HepG2 (cell line): ENCODE results near the gene BSN. TPM values are rescaled to one million over a fixed set of nuclear protein-coding genes. Genes with fewer than 3 reads are reported as not detected.
A peak's percentile ranks its signal among the peaks of the same experiment; 100 is the strongest.

Source experiments
- ARID3A ChIP-seq: IDR thresholded peaks from 2 replicates; pipeline ENCODE4 v1.6.1; 2012; ENCODE audit warnings: low read depth, low read length, improper control_type of control experiment
- HNF4G ChIP-seq, 2 experiments: sonication (generic) in 1 of 2; formaldehyde crosslinking in 1 of 2; IDR thresholded peaks; 2 replicates each; pipeline versions ENCODE4 v1.4.0 to v1.6.1; 2011 to 2020; ENCODE audit warnings: borderline replicate concordance in 2 of 2, low read depth in 2 of 2, mild to moderate bottlenecking in 2 of 2, low read length in 1 of 2, missing genetic modification reagents in 1 of 2, moderate library complexity in 1 of 2
- MAZ ChIP-seq, 2 experiments: sonication (generic) in 1 of 2; formaldehyde crosslinking in 1 of 2; IDR thresholded peaks; 2 replicates each; pipeline versions ENCODE4 v1.5.0 to v1.6.1; 2012 to 2020; ENCODE audit warnings: low read depth in 2 of 2, mild to moderate bottlenecking in 2 of 2, borderline replicate concordance in 1 of 2, improper control_type of control experiment in 1 of 2, low read length in 1 of 2, missing genetic modification reagents in 1 of 2, moderate library complexity in 1 of 2
- NCOR1 ChIP-seq: fragments of 200-600 bp; sonication (generic); IDR thresholded peaks from 2 replicates; pipeline ENCODE4 v1.7.0; 2017; ENCODE audit warnings: antibody characterized with exemption, low read length, borderline replicate concordance
- PHB2 ChIP-seq: fragments of 450-650 bp; IDR thresholded peaks from 2 replicates; pipeline ENCODE4 v1.6.1; 2018; ENCODE audit not compliant: partially characterized antibody
- PHF5A ChIP-seq: IDR thresholded peaks from one replicate; pipeline ENCODE4 v1.6.1; 2018; ENCODE audit warnings: low read depth, missing genetic modification reagents; ENCODE audit not compliant: unreplicated experiment
- SAP130 ChIP-seq: IDR thresholded peaks from 2 replicates; pipeline ENCODE4 v1.6.1; 2016; ENCODE audit warnings: low read depth
- SPEN ChIP-seq: sonication (generic); formaldehyde crosslinking; IDR thresholded peaks from 2 replicates; pipeline ENCODE4 v1.5.1; 2020; ENCODE audit warnings: low read depth, mild to moderate bottlenecking, missing genetic modification reagents
- ZNF136 ChIP-seq: sonication (generic); formaldehyde crosslinking; IDR thresholded peaks from 2 replicates; pipeline ENCODE4 v1.8.1; 2022; ENCODE audit warnings: low read depth, mild to moderate bottlenecking, moderate library complexity, missing genetic modification reagents
- ZNF550 ChIP-seq: sonication (generic); formaldehyde crosslinking; IDR thresholded peaks from 2 replicates; pipeline ENCODE4 v1.4.0; 2020; ENCODE audit warnings: mild to moderate bottlenecking, missing genetic modification reagents, borderline replicate concordance
- polyA plus RNA-seq, 8 experiments: library from polyadenylated mRNA; depleted of rRNA in 3 of 8; stranded (reverse) in 7 of 8; unstranded in 1 of 8; fragments of >200 nt; fragmentation: Illumina TruSeq in 4 of 8; extraction: Trizol in 4 of 8; gene quantifications; 2 replicates each; pipeline versions ENCODE4 v1.2.1 to v1.2.3, GENCODE V29; 2011 to 2016; ENCODE audit warnings: low read depth in 4 of 8, missing spikeins in 1 of 8, mixed read lengths in 1 of 8; ENCODE audit not compliant: insufficient read depth in 1 of 8
- total RNA-seq, 5 experiments: library from RNA; depleted of rRNA; stranded (reverse); fragments of >200 nt; fragmentation: Illumina TruSeq; extraction: Trizol; gene quantifications; 2 replicates each; pipeline ENCODE4 v1.2.3, GENCODE V29; 2016; ENCODE audit warnings: low read depth in 1 of 5
- TF ChIP-seq, protein P1 (sequence below): sonication (generic); formaldehyde crosslinking; IDR thresholded peaks from 2 replicates; pipeline ENCODE4 v1.5.1; 2020; ENCODE audit warnings: missing genetic modification reagents, mild to moderate bottlenecking, borderline replicate concordance
- TF ChIP-seq, protein P2 (sequence below): sonication (generic); formaldehyde crosslinking; IDR thresholded peaks from 2 replicates; pipeline ENCODE4 v1.5.0; 2020; ENCODE audit warnings: mild to moderate bottlenecking, missing genetic modification reagents, borderline replicate concordance
- TF ChIP-seq, protein P3 (sequence below): sonication (generic); formaldehyde crosslinking; IDR thresholded peaks from 2 replicates; pipeline ENCODE4 v1.5.0; 2020; ENCODE audit warnings: mild to moderate bottlenecking, missing genetic modification reagents
- TF ChIP-seq, protein P4 (sequence below): sonication (generic); formaldehyde crosslinking; conservative IDR thresholded peaks from 2 replicates; pipeline ENCODE4 v1.4.0; 2020; ENCODE audit warnings: mild to moderate bottlenecking, missing genetic modification reagents, moderate library complexity

The BSN gene
- total and polyA plus RNA-seq, 2 of the 13 experiments (the other 11 are each of a cell fraction or from before 2014, with no cell fraction given) = 0.42 to 0.86 TPM

GRCh38 chr3:49666592-49666991 is 112.3 kb downstream of the BSN start (continued):
- peak; percentile 96 for TF ChIP-seq HNF4G (IDR thresholded peaks at IDR 0.05; ENCODE audit: borderline replicate concordance, low read depth, low read length)
- TF ChIP-seq HNF4G (CRISPR knock-in tag; IDR thresholded peaks at IDR 0.05; ENCODE audit: borderline replicate concordance, low read depth) = peak; percentile 95
- no peak for TF ChIP-seq ZNF550 (CRISPR knock-in tag)
- TF ChIP-seq SPEN (CRISPR knock-in tag) = peak; percentile 60; the same call in 1 of the 2 replicates
- TF ChIP-seq, protein P1, sequence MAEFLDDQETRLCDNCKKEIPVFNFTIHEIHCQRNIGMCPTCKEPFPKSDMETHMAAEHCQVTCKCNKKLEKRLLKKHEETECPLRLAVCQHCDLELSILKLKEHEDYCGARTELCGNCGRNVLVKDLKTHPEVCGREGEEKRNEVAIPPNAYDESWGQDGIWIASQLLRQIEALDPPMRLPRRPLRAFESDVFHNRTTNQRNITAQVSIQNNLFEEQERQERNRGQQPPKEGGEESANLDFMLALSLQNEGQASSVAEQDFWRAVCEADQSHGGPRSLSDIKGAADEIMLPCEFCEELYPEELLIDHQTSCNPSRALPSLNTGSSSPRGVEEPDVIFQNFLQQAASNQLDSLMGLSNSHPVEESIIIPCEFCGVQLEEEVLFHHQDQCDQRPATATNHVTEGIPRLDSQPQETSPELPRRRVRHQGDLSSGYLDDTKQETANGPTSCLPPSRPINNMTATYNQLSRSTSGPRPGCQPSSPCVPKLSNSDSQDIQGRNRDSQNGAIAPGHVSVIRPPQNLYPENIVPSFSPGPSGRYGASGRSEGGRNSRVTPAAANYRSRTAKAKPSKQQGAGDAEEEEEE = no peak
- peak; percentile 81 for TF ChIP-seq NCOR1
- TF ChIP-seq SAP130 (CRISPR knock-in tag) = peak; percentile 80
- TF ChIP-seq ZNF136 (CRISPR knock-in tag) = 0 out of 2 replicates have a peak, but pooled peaks have one; percentile 50
- TF ChIP-seq, protein P2, sequence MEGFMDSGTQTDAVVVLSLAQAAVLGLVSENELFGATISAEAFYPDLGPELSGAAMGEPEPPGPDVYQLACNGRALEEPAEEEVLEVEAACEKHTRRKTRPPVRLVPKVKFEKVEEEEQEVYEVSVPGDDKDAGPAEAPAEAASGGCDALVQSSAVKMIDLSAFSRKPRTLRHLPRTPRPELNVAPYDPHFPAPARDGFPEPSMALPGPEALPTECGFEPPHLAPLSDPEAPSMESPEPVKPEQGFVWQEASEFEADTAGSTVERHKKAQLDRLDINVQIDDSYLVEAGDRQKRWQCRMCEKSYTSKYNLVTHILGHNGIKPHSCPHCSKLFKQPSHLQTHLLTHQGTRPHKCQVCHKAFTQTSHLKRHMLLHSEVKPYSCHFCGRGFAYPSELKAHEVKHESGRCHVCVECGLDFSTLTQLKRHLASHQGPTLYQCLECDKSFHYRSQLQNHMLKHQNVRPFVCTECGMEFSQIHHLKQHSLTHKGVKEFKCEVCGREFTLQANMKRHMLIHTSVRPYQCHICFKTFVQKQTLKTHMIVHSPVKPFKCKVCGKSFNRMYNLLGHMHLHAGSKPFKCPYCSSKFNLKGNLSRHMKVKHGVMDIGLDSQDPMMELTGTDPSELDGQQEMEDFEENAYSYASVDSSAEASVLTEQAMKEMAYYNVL (CRISPR knock-in tag) = peak; percentile 66; the same call in 1 of the 2 replicates
- TF ChIP-seq PHF5A (CRISPR knock-in tag) = peak; percentile 19
- TF ChIP-seq MAZ (IDR thresholded peaks at IDR 0.05; ENCODE audit: borderline replicate concordance, low read depth, low read length) = peak; percentile 56; the same call in 1 of the 2 replicates
- TF ChIP-seq MAZ (CRISPR knock-in tag; IDR thresholded peaks at IDR 0.05; ENCODE audit: low read depth) = peak; percentile 36; the same call in 1 of the 2 replicates
- TF ChIP-seq, protein P3, sequence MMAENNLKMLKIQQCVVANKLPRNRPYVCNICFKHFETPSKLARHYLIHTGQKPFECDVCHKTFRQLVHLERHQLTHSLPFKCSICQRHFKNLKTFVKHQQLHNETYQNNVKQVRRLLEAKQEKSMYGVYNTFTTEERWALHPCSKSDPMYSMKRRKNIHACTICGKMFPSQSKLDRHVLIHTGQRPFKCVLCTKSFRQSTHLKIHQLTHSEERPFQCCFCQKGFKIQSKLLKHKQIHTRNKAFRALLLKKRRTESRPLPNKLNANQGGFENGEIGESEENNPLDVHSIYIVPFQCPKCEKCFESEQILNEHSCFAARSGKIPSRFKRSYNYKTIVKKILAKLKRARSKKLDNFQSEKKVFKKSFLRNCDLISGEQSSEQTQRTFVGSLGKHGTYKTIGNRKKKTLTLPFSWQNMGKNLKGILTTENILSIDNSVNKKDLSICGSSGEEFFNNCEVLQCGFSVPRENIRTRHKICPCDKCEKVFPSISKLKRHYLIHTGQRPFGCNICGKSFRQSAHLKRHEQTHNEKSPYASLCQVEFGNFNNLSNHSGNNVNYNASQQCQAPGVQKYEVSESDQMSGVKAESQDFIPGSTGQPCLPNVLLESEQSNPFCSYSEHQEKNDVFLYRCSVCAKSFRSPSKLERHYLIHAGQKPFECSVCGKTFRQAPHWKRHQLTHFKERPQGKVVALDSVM (CRISPR knock-in tag) = no peak
- peak; percentile 19; the same call in 1 of the 2 replicates for TF ChIP-seq ARID3A
- TF ChIP-seq, protein P4, sequence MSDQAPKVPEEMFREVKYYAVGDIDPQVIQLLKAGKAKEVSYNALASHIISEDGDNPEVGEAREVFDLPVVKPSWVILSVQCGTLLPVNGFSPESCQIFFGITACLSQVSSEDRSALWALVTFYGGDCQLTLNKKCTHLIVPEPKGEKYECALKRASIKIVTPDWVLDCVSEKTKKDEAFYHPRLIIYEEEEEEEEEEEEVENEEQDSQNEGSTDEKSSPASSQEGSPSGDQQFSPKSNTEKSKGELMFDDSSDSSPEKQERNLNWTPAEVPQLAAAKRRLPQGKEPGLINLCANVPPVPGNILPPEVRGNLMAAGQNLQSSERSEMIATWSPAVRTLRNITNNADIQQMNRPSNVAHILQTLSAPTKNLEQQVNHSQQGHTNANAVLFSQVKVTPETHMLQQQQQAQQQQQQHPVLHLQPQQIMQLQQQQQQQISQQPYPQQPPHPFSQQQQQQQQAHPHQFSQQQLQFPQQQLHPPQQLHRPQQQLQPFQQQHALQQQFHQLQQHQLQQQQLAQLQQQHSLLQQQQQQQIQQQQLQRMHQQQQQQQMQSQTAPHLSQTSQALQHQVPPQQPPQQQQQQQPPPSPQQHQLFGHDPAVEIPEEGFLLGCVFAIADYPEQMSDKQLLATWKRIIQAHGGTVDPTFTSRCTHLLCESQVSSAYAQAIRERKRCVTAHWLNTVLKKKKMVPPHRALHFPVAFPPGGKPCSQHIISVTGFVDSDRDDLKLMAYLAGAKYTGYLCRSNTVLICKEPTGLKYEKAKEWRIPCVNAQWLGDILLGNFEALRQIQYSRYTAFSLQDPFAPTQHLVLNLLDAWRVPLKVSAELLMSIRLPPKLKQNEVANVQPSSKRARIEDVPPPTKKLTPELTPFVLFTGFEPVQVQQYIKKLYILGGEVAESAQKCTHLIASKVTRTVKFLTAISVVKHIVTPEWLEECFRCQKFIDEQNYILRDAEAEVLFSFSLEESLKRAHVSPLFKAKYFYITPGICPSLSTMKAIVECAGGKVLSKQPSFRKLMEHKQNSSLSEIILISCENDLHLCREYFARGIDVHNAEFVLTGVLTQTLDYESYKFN (CRISPR knock-in tag) = peak; percentile 89
- TF ChIP-seq PHB2 = no peak
